H1 (cell line): ENCODE measurements around the gene DDX4. TPM values are rescaled to one million over a fixed set of nuclear protein-coding genes. Genes with fewer than 3 reads are reported as not detected.
"Not testable (repeated sequence)": the region's sequence is repeated elsewhere in the genome, so short reads cannot be mapped to it uniquely, and the experiment has no call there.

Experiments used
- CTCF ChIA-PET: fragments of 300-600 bp; sonication (Branson Sonifier 250); formaldehyde crosslinking; loops from one replicate; lab custom pipeline; 2021; ENCODE audit not compliant: partially characterized antibody; lab: Charles Lee
- POLR2A ChIA-PET: fragments of 300-600 bp; sonication (Branson Sonifier 250); formaldehyde crosslinking; loops from one replicate; lab custom pipeline; 2021; ENCODE audit warnings: inconsistent platforms; ENCODE audit not compliant: partially characterized antibody; lab: Charles Lee
- DNase-seq, 2 experiments: peaks; one replicate each; pipeline versions ENCODE4 v3.0.0 to v3.0.0-alpha.2; 2010 to 2022; ENCODE audit warnings: low spot score in 2 of 2, low read depth in 1 of 2, mixed read lengths in 1 of 2
- FAIRE-seq: peaks from 2 replicates; lab custom pipeline; 2011; peaks lifted over from hg19 to GRCh38; lab: Jason Lieb, UNC
- H2AFZ ChIP-seq: 2 replicates; pipeline ENCODE4 v1.8.1; 2012; ENCODE audit warnings: low read length, inconsistent platforms
- H2AK5ac ChIP-seq: 2 replicates; pipeline ENCODE4 v1.6.1; 2013; ENCODE audit warnings: low read depth, low read length
- H2BK120ac ChIP-seq: replicated peaks from 2 replicates; pipeline ENCODE3; 2013; ENCODE audit warnings: low read depth, low read length, inconsistent platforms
- H2BK12ac ChIP-seq: 2 replicates; pipeline ENCODE4 v1.6.1; 2013; ENCODE audit warnings: low read depth, low read length
- H2BK15ac ChIP-seq: 2 replicates; pipeline ENCODE4 v1.6.1; 2013; ENCODE audit warnings: low read length
- H2BK20ac ChIP-seq: 2 replicates; pipeline ENCODE4 v1.6.1; 2013; ENCODE audit warnings: low read length
- H2BK5ac ChIP-seq: 2 replicates; pipeline ENCODE4 v1.6.1; 2013; ENCODE audit warnings: low read depth, low read length
- H3K14ac ChIP-seq: 2 replicates; pipeline ENCODE4 v1.6.1; 2013; ENCODE audit warnings: inconsistent platforms; ENCODE audit not compliant: insufficient read length
- H3K18ac ChIP-seq: 2 replicates; pipeline ENCODE4 v1.6.1; 2013; ENCODE audit warnings: low read length; ENCODE audit errors: extremely low read depth
- H3K23ac ChIP-seq: 2 replicates; pipeline ENCODE4 v1.6.1; 2013; ENCODE audit warnings: inconsistent platforms; ENCODE audit not compliant: insufficient read length
- H3K23me2 ChIP-seq: 2 replicates; pipeline ENCODE4 v1.6.1; 2013; ENCODE audit warnings: low read depth, low read length
- H3K27ac ChIP-seq: 2 replicates; pipeline ENCODE4 v1.6.1; 2011; ENCODE audit warnings: low read depth, low read length, inconsistent platforms
- H3K27me3 ChIP-seq, 4 experiments: replicated peaks in 1 of 4; 1 replicate in 1 of 4; 2 replicates in 3 of 4; pipeline versions ENCODE4 v1.6.1 to v1.8.1; 2011 to 2013; ENCODE audit warnings: low read length in 3 of 4, mild to moderate bottlenecking in 3 of 4, inconsistent platforms in 2 of 4, mixed read lengths in 2 of 4, moderate library complexity in 1 of 4; ENCODE audit not compliant: control insufficient read depth in 3 of 4, insufficient read depth in 3 of 4; ENCODE audit errors: extremely low read depth in 1 of 4
- H3K36me3 ChIP-seq, 4 experiments: 2 replicates each; pipeline versions ENCODE4 v1.6.1 to v1.8.1; 2011 to 2013; ENCODE audit warnings: mild to moderate bottlenecking in 4 of 4, low read length in 3 of 4, moderate library complexity in 2 of 4, control low read depth in 1 of 4, inconsistent platforms in 1 of 4; ENCODE audit not compliant: insufficient read depth in 4 of 4, control insufficient read depth in 2 of 4
- H3K4ac ChIP-seq: replicated peaks from 2 replicates; pipeline ENCODE3; 2013; ENCODE audit warnings: low read length, low read depth, mixed read lengths, inconsistent platforms; ENCODE audit not compliant: insufficient read length
- H3K4me1 ChIP-seq, 4 experiments: replicated peaks in 1 of 4; 1 replicate in 1 of 4; 2 replicates in 3 of 4; pipeline versions ENCODE4 v1.6.1 to v1.8.1; 2011 to 2013; ENCODE audit warnings: low read length in 3 of 4, inconsistent platforms in 2 of 4, mixed read lengths in 1 of 4; ENCODE audit not compliant: insufficient read depth in 4 of 4, control insufficient read depth in 3 of 4
- H3K4me2 ChIP-seq, 2 experiments: 2 replicates each; pipeline versions ENCODE4 v1.6.1 to v1.8.1; 2011 to 2013; ENCODE audit warnings: low read depth in 2 of 2, low read length in 2 of 2, control low read depth in 1 of 2, inconsistent platforms in 1 of 2, mild to moderate bottlenecking in 1 of 2; ENCODE audit not compliant: insufficient read depth in 1 of 2
- H3K4me3 ChIP-seq, 4 experiments: fragments of 200-600, 300-600 bp in 1 of 4; sonication (generic), shearing (Covaris generic), sonication (Bioruptor Twin) in 1 of 4; 2 replicates each; pipeline versions ENCODE4 v1.5.1 to v1.8.1; 2011 to 2016; ENCODE audit warnings: low read length in 4 of 4, low read depth in 3 of 4, control low read depth in 2 of 4, inconsistent platforms in 2 of 4, mild to moderate bottlenecking in 2 of 4, mixed read lengths in 1 of 4, moderate library complexity in 1 of 4; ENCODE audit not compliant: insufficient read depth in 2 of 4; ENCODE audit errors: extremely low read depth in 1 of 4
- H3K56ac ChIP-seq: replicated peaks from 2 replicates; pipeline ENCODE3; 2013; ENCODE audit warnings: low read depth, mild to moderate bottlenecking, mixed read lengths, low read length, inconsistent platforms; ENCODE audit not compliant: insufficient read length
- H3K79me1 ChIP-seq: 2 replicates; pipeline ENCODE4 v1.6.1; 2013; ENCODE audit warnings: low read depth, low read length, control low read depth
- H3K79me2 ChIP-seq, 2 experiments: 2 replicates each; pipeline versions ENCODE4 v1.6.1 to v1.8.1; 2012 to 2013; ENCODE audit warnings: low read length in 2 of 2, mild to moderate bottlenecking in 2 of 2, inconsistent platforms in 1 of 2; ENCODE audit not compliant: insufficient read depth in 2 of 2, control insufficient read depth in 1 of 2
- H3K9ac ChIP-seq, 4 experiments: replicated peaks in 1 of 4; 1 replicate in 1 of 4; 2 replicates in 3 of 4; pipeline versions ENCODE4 v1.6.1 to v1.8.1; 2011 to 2013; ENCODE audit warnings: low read depth in 3 of 4, low read length in 3 of 4, control low read depth in 2 of 4, mild to moderate bottlenecking in 2 of 4, moderate library complexity in 2 of 4, inconsistent platforms in 1 of 4; ENCODE audit errors: extremely low read depth in 1 of 4
- H3K9me3 ChIP-seq, 2 experiments: 2 replicates each; pipeline versions ENCODE4 v1.6.1 to v1.8.1; 2012 to 2013; ENCODE audit warnings: mild to moderate bottlenecking in 2 of 2, moderate library complexity in 2 of 2, control low read depth in 1 of 2, inconsistent platforms in 1 of 2, low read depth in 1 of 2, low read length in 1 of 2, mixed read lengths in 1 of 2; ENCODE audit not compliant: insufficient read depth in 2 of 2
- H4K20me1 ChIP-seq, 2 experiments: replicated peaks in 1 of 2; 2 replicates each; pipeline versions ENCODE3 to v1.8.1; 2011 to 2013; ENCODE audit warnings: inconsistent platforms in 2 of 2, low read length in 2 of 2, mild to moderate bottlenecking in 1 of 2; ENCODE audit not compliant: insufficient read depth in 2 of 2, control insufficient read depth in 1 of 2
- H4K5ac ChIP-seq: 2 replicates; pipeline ENCODE4 v1.6.1; 2013; ENCODE audit warnings: low read length, low read depth, mixed read lengths, inconsistent platforms; ENCODE audit not compliant: insufficient read length
- H4K8ac ChIP-seq: 2 replicates; pipeline ENCODE4 v1.8.0; 2013; ENCODE audit warnings: mild to moderate bottlenecking, moderate library complexity, low read length, inconsistent platforms; ENCODE audit not compliant: insufficient read depth; ENCODE audit errors: extremely low read depth
- H4K91ac ChIP-seq: replicated peaks from 2 replicates; pipeline ENCODE3; 2013; ENCODE audit warnings: low read length, mixed read lengths, inconsistent platforms; ENCODE audit not compliant: insufficient read length
- KDM5A ChIP-seq: fragments of 200-600 bp; IDR thresholded peaks from 2 replicates; pipeline ENCODE4 v1.7.1; 2012; ENCODE audit warnings: mild to moderate bottlenecking, low read length, inconsistent platforms, mixed read lengths
- POLR2A ChIP-seq, 2 experiments: IDR thresholded peaks; 1 replicate in 1 of 2; 2 replicates in 1 of 2; pipeline ENCODE4 v1.6.1; 2011; ENCODE audit warnings: low read depth in 2 of 2, low read length in 2 of 2, mild to moderate bottlenecking in 2 of 2; ENCODE audit errors: control extremely low read depth in 1 of 2
- SP1 ChIP-seq: IDR thresholded peaks from 2 replicates; pipeline ENCODE4 v1.6.1; 2011; ENCODE audit warnings: low read depth, low read length
- WGBS, 2 experiments: shearing (Covaris generic) in 1 of 2; methylation state at CpG; one replicate each; pipeline versions ENCODE4 v1.1.6 to v1.1.7; 2013 to 2015; ENCODE audit warnings: low lambda C conversion rate in 2 of 2, mixed read lengths in 2 of 2, inconsistent platforms in 1 of 2, low coverage in 1 of 2, missing lambda C conversion rate in 1 of 2; ENCODE audit not compliant: insufficient replicate concordance in 2 of 2, insufficient coverage in 1 of 2, insufficient read length in 1 of 2; ENCODE audit errors: extremely low coverage in 1 of 2, missing lambda C conversion rate in 1 of 2; 5-methylcytosine and 5-hydroxymethylcytosine counted together
- polyA plus RNA-seq, 7 experiments: library from polyadenylated mRNA; depleted of rRNA in 3 of 7; stranded (reverse) in 5 of 7; unstranded in 2 of 7; fragments of >200 nt in 5 of 7; fragments of 200-250 nt in 2 of 7; gene quantifications; 1 replicate in 5 of 7; 2 replicates in 1 of 7; 4 replicates in 1 of 7; pipeline versions ENCODE4 v1.2.1 to v1.2.3, GENCODE V29; 2011 to 2013; ENCODE audit warnings: missing spikeins in 2 of 7, mixed read lengths in 2 of 7
- total RNA-seq: library from RNA; stranded (reverse); fragmentation: NEBNext Ultra II Directional; extraction: Animal tissue kit (Norgen Biotek cat#: 25700); gene quantifications from 2 replicates; pipeline ENCODE4 v1.2.1, GENCODE V29; 2021

Gene DDX4
- total and polyA plus RNA-seq, 2 of the 8 experiments (the other 6 are each of a cell fraction or from before 2014, with no cell fraction given), result 0.15 TPM; not detected in 1

DNA sequence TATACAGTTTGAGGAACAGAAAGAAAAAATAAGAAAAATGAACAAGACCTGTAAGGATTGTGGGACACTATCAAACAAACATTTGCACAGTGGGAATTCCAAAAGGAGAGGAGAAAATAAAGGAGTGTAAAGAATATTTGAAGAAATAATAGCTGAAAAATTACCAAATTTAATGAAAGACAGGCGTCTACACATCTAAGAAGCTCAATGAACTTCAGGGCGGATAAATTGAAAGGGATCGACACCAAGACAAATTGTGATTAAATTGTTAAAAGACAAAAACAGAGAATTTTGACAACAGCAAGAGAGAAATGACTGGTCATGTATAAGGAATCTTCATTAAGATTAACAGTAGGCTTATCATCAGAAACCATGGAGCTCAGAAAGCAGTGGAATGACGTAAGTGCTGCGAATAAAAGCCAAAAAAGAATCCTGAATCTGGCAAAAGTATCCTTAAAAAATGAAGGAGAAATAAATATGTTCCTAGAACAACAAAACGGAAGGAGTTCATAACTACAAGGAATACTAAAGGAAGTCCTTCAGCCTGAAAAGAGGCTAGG is 22.3 kb upstream of the DDX4 start (continued):
- TF ChIP-seq POLR2A (IDR thresholded peaks at IDR 0.05; ENCODE audit: control extremely low read depth in 1 of 2, low read depth in 2 of 2, low read length in 2 of 2) (no peak), KDM5A (no peak), SP1 (no peak)

DNA sequence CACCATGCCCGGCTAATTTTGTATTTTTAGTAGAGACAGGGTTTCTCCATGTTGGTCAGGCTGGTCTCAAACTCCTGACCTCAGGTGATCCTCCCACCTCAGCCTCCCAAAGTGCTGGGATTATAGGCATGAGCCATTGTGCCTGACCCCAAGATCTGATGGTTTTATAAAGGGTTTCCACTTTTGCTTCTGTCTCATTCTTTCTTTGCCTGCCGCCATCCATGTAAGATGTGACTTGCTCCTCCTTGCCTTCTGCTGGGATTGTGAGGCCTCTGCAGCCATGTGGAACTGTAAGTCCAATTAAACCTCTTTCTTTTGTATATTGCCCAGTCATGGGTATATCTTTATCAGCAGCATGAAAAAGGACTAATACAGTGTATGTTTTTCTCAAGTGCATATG is 18.8 kb upstream of the DDX4 start:
- H2BK5ac ChIP-seq, H2BK20ac ChIP-seq, H4K5ac ChIP-seq, H2BK15ac ChIP-seq, H3K27ac ChIP-seq, H2AK5ac ChIP-seq, H3K9ac ChIP-seq, H3K4ac ChIP-seq, H3K56ac ChIP-seq, H3K79me1 ChIP-seq, H3K79me2 ChIP-seq, H3K36me3 ChIP-seq, H3K9me3 ChIP-seq, CTCF ChIA-PET, H3K27me3 ChIP-seq, H3K23me2 ChIP-seq, H3K23ac ChIP-seq, H2AFZ ChIP-seq, POLR2A ChIA-PET, H3K4me2 ChIP-seq, H3K4me3 ChIP-seq, H3K4me1 ChIP-seq, H3K14ac ChIP-seq, FAIRE-seq, H4K20me1 ChIP-seq, H4K91ac ChIP-seq, H4K8ac ChIP-seq, H2BK12ac ChIP-seq, DNase-seq, H2BK120ac ChIP-seq, H3K18ac ChIP-seq: not testable (repeated sequence)
- 100% methylated on average over 2 of the region's 2 CpGs; no CpG with 5 or more reads in 1 of the 2 experiments for WGBS, 2 experiments
